Measurements from ENCODE around the gene ACTC1. TPM values are rescaled to one million over a fixed set of nuclear protein-coding genes. Genes with fewer than 3 reads are reported as not detected.

Gene ACTC1
- total RNA-seq, 2 experiments from 2014 or later, result not detected

DNA sequence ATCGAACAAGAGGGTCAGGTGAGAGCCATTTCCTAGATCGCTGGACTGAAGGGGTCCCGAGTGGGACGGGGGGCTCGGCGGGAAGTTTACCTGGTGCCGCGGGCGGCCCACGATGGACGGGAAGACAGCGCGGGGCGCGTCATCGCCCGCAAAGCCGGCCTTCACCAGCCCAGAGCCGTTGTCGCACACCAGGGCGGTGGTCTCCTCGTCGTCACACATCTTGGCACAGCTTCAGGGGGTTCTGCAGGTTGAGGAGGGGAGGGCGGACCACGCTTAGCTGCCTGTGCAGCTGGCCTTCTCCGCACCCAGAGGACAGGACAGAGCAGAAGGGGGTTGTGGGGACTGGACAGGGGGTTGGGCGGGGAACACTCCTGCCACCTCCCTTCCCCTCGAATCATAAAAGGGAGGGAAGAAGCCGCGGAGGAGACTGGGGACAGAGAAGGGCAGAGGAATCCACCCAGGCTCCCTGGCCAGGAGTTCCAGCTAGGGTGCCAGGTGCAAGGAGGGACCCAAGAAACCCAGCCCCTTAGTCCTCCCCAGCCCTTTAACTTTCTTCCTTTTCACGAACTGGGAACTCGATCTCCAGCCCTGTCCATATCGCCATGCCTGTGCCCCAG is 651 bp downstream of the ACTC1 start:
- intact Hi-C loops (cut with DNase I, micrococcal nuclease), result no loop called here
- no peak overlapping the region for H3K27ac Mint-ChIP-seq
- DNase-seq (no peak), ATAC-seq (no peak)
- no peak overlapping the region for H3K4me3 Mint-ChIP-seq
- CTCF ChIA-PET, result interaction anchor here (0.6 kb wide), 1 partner anchor 135 kb away, joined by 4 read pairs; no protein-coding TSS in a partner anchor
- no peaks in the 10 kb centered on the region for H3K36me3 Mint-ChIP-seq (ENCODE audit: low read depth)
- no peaks in the 10 kb centered on the region for H3K4me1 Mint-ChIP-seq
- peaks cover 45% of the 10 kb centered on the region for H3K27me3 Mint-ChIP-seq
- H3K9me3 Mint-ChIP-seq (ENCODE audit: low read depth), result no peaks in the 10 kb centered on the region
- POLR2A ChIA-PET, result no interaction called here

DNA sequence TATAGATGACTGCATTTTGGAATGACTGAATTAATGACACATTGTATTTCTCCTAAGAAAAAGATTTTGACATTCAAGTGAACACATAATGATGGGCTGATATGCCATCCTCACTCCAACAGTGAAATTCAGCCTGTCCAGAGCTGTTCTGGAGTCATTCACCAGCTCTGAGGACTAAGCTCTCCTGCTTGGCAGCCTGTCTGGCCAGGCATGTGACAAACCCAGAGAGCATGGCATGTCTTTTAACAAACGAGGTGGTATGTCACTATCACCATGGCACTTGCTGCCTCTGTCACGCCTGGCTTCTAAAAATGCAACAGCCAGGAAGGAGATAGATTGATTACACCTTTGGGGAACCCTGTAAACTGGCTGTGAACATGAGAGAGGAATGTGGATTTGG is 1.4 kb downstream of the ACTC1 start:
- POLR2A ChIA-PET, result no interaction called here
- H3K4me1 Mint-ChIP-seq, result no peaks in the 10 kb centered on the region
- no peak for ATAC-seq
- intact Hi-C loops (cut with DNase I, micrococcal nuclease), result no loop called here
- CTCF ChIA-PET, result no interaction called here
- no peaks in the 10 kb centered on the region for H3K9me3 Mint-ChIP-seq (ENCODE audit: low read depth)
- no peaks in the 10 kb centered on the region for H3K36me3 Mint-ChIP-seq (ENCODE audit: low read depth)
- no peak for DNase-seq
- H3K4me3 Mint-ChIP-seq, result no peak overlapping the region
- H3K27me3 Mint-ChIP-seq, result peaks cover 47% of the 10 kb centered on the region
- no peak overlapping the region for H3K27ac Mint-ChIP-seq

DNA sequence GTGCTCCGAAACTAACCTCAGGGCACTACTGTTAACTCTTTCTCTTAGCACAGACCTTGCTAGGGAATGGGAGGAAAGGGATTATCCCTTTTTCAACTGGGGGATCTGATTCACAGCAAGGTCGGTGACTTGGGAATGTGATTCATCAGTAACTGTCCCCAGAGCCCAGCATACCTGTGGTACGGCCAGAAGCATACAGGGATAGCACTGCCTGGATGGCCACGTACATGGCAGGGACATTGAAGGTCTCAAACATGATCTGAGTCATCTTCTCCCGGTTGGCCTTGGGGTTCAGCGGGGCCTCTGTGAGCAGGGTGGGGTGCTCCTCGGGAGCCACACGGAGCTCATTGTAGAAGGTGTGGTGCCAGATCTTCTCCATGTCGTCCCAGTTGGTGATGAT is 2.3 kb downstream of the ACTC1 start:
- DNase-seq (no peak), ATAC-seq (no peak)
- H3K9me3 Mint-ChIP-seq (ENCODE audit: low read depth), result no peaks in the 10 kb centered on the region
- H3K4me1 Mint-ChIP-seq, result no peaks in the 10 kb centered on the region
- no peaks in the 10 kb centered on the region for H3K36me3 Mint-ChIP-seq (ENCODE audit: low read depth)
- H3K27me3 Mint-ChIP-seq, result peaks cover 47% of the 10 kb centered on the region
- POLR2A ChIA-PET, result no interaction called here
- intact Hi-C loops (cut with DNase I, micrococcal nuclease), result no loop called here
- H3K27ac Mint-ChIP-seq, result no peak overlapping the region
- no peak overlapping the region for H3K4me3 Mint-ChIP-seq
- CTCF ChIA-PET, result interaction anchor here (1.0 kb wide), 1 partner anchor 54 kb away, joined by 4 read pairs; no protein-coding TSS in a partner anchor

DNA sequence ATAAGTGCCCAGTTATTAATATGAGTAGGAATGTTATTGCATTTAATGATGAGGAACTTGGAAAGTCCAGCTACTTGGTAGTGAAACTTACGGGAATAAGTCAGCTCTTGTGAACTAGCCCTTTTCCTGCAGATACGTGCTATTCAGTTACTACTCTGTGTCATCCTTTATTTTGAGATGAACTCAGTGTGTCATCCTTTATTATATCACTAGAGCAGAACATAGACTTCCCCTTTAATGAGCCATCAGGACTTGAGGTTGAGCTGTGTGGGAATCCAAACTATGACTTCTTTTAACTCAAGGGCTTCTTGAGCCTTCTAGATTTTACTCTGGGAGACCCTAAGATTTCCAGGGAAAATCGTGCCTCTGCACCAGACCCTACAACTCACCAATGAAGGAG is 3.6 kb downstream of the ACTC1 start:
- ATAC-seq (no peak), DNase-seq (no peak)
- Mint-ChIP-seq H3K9me3 (ENCODE audit: low read depth) (no peaks in the 10 kb centered on the region), H3K4me1 (no peaks in the 10 kb centered on the region), H3K27ac (no peak overlapping the region), H3K27me3 (peaks cover 42% of the 10 kb centered on the region), H3K4me3 (no peak overlapping the region), H3K36me3 (ENCODE audit: low read depth) (no peaks in the 10 kb centered on the region)
- ChIA-PET POLR2A (no interaction called here), CTCF (interaction anchor here (1.0 kb wide), 1 partner anchor 48 kb away, joined by 3 read pairs; no protein-coding TSS in a partner anchor)
- intact Hi-C loops (cut with DNase I, micrococcal nuclease), result no loop called here

DNA sequence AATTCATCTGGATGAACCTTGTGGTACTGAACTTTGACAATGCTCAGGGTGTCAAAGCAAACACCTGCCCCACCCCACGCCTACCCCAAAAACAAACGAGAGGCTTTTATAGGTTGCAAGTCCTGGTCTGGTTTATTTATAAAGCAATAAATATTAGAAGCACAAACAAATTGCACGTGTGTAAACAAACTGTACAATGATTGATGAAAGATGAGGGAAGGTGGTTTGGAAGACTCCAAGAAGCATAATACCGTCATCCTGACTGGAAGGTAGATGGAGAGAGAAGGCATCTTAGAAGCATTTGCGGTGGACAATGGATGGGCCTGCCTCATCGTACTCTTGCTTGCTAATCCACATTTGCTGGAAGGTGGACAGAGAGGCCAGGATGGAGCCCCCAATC is 5.2 kb downstream of the ACTC1 start:
- DNase-seq (no peak), ATAC-seq (no peak)
- Mint-ChIP-seq H3K9me3 (ENCODE audit: low read depth) (no peaks in the 10 kb centered on the region), H3K27ac (no peak overlapping the region), H3K27me3 (peaks cover 35% of the 10 kb centered on the region), H3K36me3 (ENCODE audit: low read depth) (no peaks in the 10 kb centered on the region), H3K4me3 (no peak overlapping the region), H3K4me1 (no peaks in the 10 kb centered on the region)
- intact Hi-C loops (cut with DNase I, micrococcal nuclease), result no loop called here
- POLR2A ChIA-PET, result no interaction called here
- CTCF ChIA-PET, result no interaction called here

DNA sequence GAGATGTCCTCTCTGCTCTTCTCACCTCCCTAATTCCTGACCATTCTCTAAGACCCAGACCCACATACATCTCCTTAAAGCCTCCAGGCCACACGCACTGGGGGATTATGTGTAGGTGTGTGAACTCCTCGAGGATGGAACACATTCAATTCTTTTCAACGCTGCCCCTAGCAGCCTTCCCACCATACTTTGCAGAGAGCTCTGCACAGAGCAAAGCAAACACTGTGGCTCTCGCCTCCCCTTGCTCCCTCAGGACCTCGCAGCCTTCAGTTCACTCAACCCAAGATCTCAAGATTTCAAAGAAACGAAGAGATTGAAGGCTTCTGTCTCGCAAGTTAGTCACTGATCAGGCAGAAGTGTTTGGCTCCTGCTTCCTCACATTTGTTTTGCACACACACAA is 6.0 kb downstream of the ACTC1 start:
- Mint-ChIP-seq H3K4me3 (no peak overlapping the region), H3K36me3 (ENCODE audit: low read depth) (no peaks in the 10 kb centered on the region), H3K4me1 (no peaks in the 10 kb centered on the region), H3K27me3 (peaks cover 31% of the 10 kb centered on the region), H3K9me3 (ENCODE audit: low read depth) (no peaks in the 10 kb centered on the region), H3K27ac (no peak overlapping the region)
- CTCF ChIA-PET, result no interaction called here
- POLR2A ChIA-PET, result no interaction called here
- intact Hi-C loops (cut with DNase I, micrococcal nuclease), result no loop called here
- DNase-seq (no peak), ATAC-seq (no peak)

DNA sequence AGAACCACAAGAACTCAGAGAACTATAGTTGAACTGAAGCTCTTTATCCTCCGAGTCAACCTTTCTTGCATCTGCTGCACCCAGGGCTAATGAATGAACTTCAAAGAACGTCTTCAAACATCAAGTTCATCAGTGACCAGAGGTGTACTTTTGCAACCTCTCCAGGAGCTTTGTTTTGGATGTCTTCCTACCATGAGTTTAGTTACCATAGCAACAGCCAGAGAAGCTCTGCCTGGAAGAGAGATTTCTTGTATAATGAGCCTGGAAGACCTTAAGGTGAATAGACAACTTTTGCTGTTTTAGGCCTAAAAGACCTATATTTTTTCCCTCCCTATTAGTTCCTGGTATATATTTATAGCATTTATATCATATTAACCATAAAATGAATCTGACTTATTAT is 9.1 kb downstream of the ACTC1 start:
- H3K4me3 Mint-ChIP-seq, result no peak overlapping the region
- peaks cover 4% of the 10 kb centered on the region for H3K9me3 Mint-ChIP-seq (ENCODE audit: low read depth)
- ChIA-PET CTCF (no interaction called here), POLR2A (no interaction called here)
- intact Hi-C loops (cut with DNase I, micrococcal nuclease), result no loop called here
- peaks cover 27% of the 10 kb centered on the region for H3K27me3 Mint-ChIP-seq
- DNase-seq, result no peak
- ATAC-seq, result no peak
- H3K36me3 Mint-ChIP-seq (ENCODE audit: low read depth), result no peaks in the 10 kb centered on the region
- no peaks in the 10 kb centered on the region for H3K4me1 Mint-ChIP-seq
- H3K27ac Mint-ChIP-seq, result no peak overlapping the region

DNA sequence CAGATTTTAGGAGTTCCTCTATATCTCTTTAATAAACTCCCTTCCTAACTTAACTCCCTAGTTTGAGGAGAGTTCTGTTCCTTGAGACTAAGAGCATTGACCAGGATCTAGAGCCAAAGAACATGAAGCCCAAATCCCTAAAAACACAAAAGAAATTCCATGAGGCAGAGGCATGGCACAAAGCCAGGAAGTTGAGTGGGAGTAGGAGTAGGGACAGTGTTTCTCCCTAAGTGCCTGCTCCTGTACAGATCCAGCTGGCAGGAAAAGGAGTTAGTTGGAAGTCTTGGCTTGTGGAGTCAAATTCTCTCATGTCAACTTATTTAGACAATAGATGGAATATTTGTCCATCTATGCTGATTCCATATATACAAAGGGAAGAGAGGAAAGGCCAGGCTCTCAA is 11.4 kb downstream of the ACTC1 start:
- Mint-ChIP-seq H3K36me3 (ENCODE audit: low read depth) (no peaks in the 10 kb centered on the region), H3K27ac (no peak overlapping the region), H3K27me3 (peaks cover 21% of the 10 kb centered on the region), H3K4me3 (no peak overlapping the region), H3K9me3 (ENCODE audit: low read depth) (peaks cover 7% of the 10 kb centered on the region), H3K4me1 (no peaks in the 10 kb centered on the region)
- ChIA-PET CTCF (interaction anchor here (1.3 kb wide), 1 partner anchor 18 kb away, joined by 5 read pairs; no protein-coding TSS in a partner anchor), POLR2A (no interaction called here)
- ATAC-seq, result no peak
- no peak for DNase-seq
- intact Hi-C loops (cut with DNase I, micrococcal nuclease), result no loop called here

DNA sequence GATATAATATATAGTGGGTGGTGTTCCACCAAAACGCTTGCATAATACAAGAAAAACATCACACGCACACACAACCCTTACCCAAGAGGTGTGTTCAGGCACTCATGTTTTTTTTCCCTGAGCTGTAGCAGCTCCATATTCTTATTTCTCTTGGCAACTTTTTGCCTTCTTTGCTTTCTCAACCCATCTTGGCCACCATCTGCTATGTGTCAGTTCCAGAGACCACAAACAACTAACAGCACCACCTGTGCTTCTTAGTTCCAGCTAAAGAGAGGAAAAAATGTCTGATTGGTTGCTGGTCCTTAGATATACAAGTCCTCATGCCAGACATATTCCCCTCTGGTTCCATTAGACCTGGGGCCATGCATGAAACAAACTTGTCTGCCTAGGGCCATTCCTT is 11.9 kb downstream of the ACTC1 start:
- H3K27me3 Mint-ChIP-seq, result peaks cover 21% of the 10 kb centered on the region

DNA sequence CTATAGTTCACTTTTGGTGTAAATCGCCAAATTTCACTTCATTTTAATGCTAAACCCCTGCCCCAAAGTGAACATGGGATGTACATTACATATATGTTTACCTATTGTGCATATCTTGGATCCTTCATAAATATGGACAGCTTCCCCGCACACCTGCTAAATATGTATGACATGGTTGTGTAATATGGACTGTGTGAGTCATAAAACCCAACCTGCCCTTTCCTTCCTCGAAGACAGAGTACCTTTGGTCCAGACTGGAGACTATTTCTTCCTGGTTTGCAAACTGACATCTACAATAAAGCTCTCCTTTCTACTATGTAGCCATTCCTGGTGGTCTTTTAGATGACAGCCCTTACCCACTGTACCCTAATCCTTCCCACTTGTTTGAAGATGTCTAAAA is 12.4 kb downstream of the ACTC1 start:
- peaks cover 7% of the 10 kb centered on the region for H3K9me3 Mint-ChIP-seq (ENCODE audit: low read depth)
- ChIA-PET POLR2A (no interaction called here), CTCF (no interaction called here)
- H3K4me1 Mint-ChIP-seq, result no peaks in the 10 kb centered on the region
- ATAC-seq (no peak), DNase-seq (no peak)
- H3K27me3 Mint-ChIP-seq, result peaks cover 21% of the 10 kb centered on the region
- intact Hi-C loops (cut with DNase I, micrococcal nuclease), result no loop called here
- H3K4me3 Mint-ChIP-seq, result no peak overlapping the region
- H3K36me3 Mint-ChIP-seq (ENCODE audit: low read depth), result no peaks in the 10 kb centered on the region
- no peak overlapping the region for H3K27ac Mint-ChIP-seq

More for the DNA sequence above, 11.9 kb downstream of the ACTC1 start:
- H3K27ac Mint-ChIP-seq, result no peak overlapping the region
- CTCF ChIA-PET, result no interaction called here
- intact Hi-C loops (cut with DNase I, micrococcal nuclease), result no loop called here
- H3K9me3 Mint-ChIP-seq (ENCODE audit: low read depth), result peaks cover 7% of the 10 kb centered on the region
- no peak overlapping the region for H3K4me3 Mint-ChIP-seq
- no peaks in the 10 kb centered on the region for H3K4me1 Mint-ChIP-seq
- no peak for ATAC-seq
- POLR2A ChIA-PET, result no interaction called here
- DNase-seq, result no peak
- H3K36me3 Mint-ChIP-seq (ENCODE audit: low read depth), result no peaks in the 10 kb centered on the region

DNA sequence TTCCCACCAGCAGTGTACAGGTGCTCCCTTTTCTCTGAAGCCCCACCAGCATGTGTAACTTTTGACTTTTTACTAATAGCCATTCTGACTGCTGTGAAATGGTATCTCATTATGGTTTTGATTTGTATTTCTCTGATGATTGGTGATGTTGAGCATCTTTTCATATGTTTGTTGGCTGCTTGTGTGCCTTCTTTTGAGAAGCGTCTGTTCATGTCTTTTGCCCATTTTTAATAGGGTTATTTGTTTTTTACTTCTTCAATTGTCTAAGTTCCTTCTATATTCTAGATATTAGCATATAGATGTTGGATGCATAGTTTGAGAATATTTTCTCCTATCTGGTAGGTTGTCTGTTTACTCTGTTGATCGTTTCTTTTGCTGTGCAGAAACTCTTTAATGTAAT is 14.6 kb downstream of the ACTC1 start:
- ATAC-seq (no peak), DNase-seq (no peak)
- ChIA-PET POLR2A (no interaction called here), CTCF (no interaction called here)
- H3K27ac Mint-ChIP-seq, result no peak overlapping the region
- intact Hi-C loops (cut with DNase I, micrococcal nuclease), result no loop called here
- H3K9me3 Mint-ChIP-seq (ENCODE audit: low read depth), result peaks cover 7% of the 10 kb centered on the region
- H3K27me3 Mint-ChIP-seq, result peaks cover 19% of the 10 kb centered on the region
- no peaks in the 10 kb centered on the region for H3K4me1 Mint-ChIP-seq
- H3K36me3 Mint-ChIP-seq (ENCODE audit: low read depth), result no peaks in the 10 kb centered on the region
- H3K4me3 Mint-ChIP-seq, result no peak overlapping the region

DNA sequence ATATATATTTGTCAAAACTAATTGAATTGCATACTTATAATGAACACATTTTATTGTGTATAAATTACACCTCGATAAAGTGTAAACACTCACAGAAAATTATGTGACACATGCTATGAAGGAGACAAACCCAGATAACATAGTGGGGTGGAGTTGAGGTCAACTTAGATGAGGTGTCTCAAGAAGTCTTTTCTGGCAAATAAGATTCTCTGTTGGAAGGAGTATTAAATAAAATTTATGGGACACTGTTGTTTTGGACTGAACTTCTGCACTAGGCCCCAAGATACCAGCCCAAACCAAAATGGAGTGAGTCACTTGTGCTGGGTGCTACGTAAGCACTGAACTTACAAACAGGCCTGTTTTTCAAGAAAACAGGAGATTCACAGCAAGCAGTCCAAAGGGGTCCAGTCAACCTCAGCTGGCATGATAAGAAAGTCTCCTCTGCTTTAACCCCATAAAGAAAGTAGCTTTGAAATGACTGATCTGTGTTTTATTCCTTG is 18.7 kb downstream of the ACTC1 start:
- ChIA-PET CTCF (no interaction called here), POLR2A (no interaction called here)
- H3K27ac Mint-ChIP-seq, result no peak overlapping the region
- peaks cover 5% of the 10 kb centered on the region for H3K9me3 Mint-ChIP-seq (ENCODE audit: low read depth)
- no peak for ATAC-seq
- intact Hi-C loops (cut with DNase I, micrococcal nuclease), result no loop called here
- no peaks in the 10 kb centered on the region for H3K4me1 Mint-ChIP-seq
- H3K27me3 Mint-ChIP-seq, result peaks cover 5% of the 10 kb centered on the region
- no peak overlapping the region for H3K4me3 Mint-ChIP-seq
- DNase-seq, result no peak
- H3K36me3 Mint-ChIP-seq (ENCODE audit: low read depth), result no peaks in the 10 kb centered on the region

DNA sequence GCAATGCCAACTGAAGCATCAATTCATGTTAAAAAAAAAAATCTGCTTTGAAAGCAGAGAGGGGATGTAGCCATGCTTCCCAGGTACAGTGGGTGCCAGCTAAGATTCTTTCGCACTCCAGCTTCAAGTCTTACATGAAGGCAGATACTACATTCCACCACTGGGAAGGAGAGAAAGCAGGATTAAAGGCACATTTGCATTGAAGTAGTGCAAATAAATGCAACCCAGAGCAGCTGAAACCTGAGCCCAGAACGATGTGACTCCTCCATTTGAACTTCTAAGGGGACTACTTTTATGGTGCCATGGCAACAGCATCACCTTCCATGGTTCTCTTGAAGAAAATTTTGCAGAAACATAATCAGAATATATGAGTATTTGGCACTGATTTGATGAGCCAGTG is 21.4 kb downstream of the ACTC1 start:
- no peaks in the 10 kb centered on the region for H3K4me1 Mint-ChIP-seq
- ATAC-seq (no peak), DNase-seq (no peak)
- no peak overlapping the region for H3K4me3 Mint-ChIP-seq
- no peaks in the 10 kb centered on the region for H3K36me3 Mint-ChIP-seq (ENCODE audit: low read depth)
- intact Hi-C loops (cut with DNase I, micrococcal nuclease), result no loop called here
- H3K27ac Mint-ChIP-seq, result no peak overlapping the region
- H3K9me3 Mint-ChIP-seq (ENCODE audit: low read depth), result no peaks in the 10 kb centered on the region
- POLR2A ChIA-PET, result no interaction called here
- peaks cover 10% of the 10 kb centered on the region for H3K27me3 Mint-ChIP-seq
- CTCF ChIA-PET, result interaction anchor here (1.2 kb wide), 1 partner anchor 63 kb away, joined by 3 read pairs; no protein-coding TSS in a partner anchor
